B cell (primary cell): ENCODE results near the gene KCNJ6. TPM values are rescaled to one million over a fixed set of nuclear protein-coding genes. Genes with fewer than 3 reads are reported as not detected.

Experiments used
- ATAC-seq: fragments of 200-7000 bp; cut with Tn5 transposase; one replicate; pipeline ENCODE4 v1.10.0; 2021; ENCODE audit warnings: low read depth, mild to moderate bottlenecking, moderate number of reproducible peaks, moderate library complexity
- CTCF ChIA-PET: fragments of 350-600 bp; sonication (Branson Sonifier 250); formaldehyde crosslinking; loops from one replicate; lab custom pipeline; 2021; ENCODE audit warnings: antibody characterized with exemption, inconsistent platforms; lab: Charles Lee
- POLR2A ChIA-PET: fragments of 350-600 bp; sonication (Branson Sonifier 250); formaldehyde crosslinking; loops from one replicate; lab custom pipeline; 2021; ENCODE audit warnings: antibody characterized with exemption; lab: Charles Lee
- DNase-seq: peaks from one replicate; pipeline ENCODE4 v3.0.0; 2013
- H2AFZ ChIP-seq: 2 replicates; pipeline ENCODE4 v1.6.1; 2012; ENCODE audit warnings: mild to moderate bottlenecking, low read depth, low read length; ENCODE audit not compliant: insufficient read depth, poor library complexity, severe bottlenecking
- H3K27ac ChIP-seq, 2 donors: 1 replicate in 1 of 2; 2 replicates in 1 of 2; pipeline ENCODE4 v1.5.1; 2012 to 2013; ENCODE audit warnings: low read length in 2 of 2, mild to moderate bottlenecking in 2 of 2, moderate library complexity in 1 of 2
- H3K27me3 ChIP-seq, 4 experiments: fragments of 200-600 bp in 1 of 4; sonication (generic) in 1 of 4; replicated peaks in 1 of 4; 1 replicate in 2 of 4; 2 replicates in 2 of 4; pipeline versions ENCODE4 v1.6.1 to v1.7.0; 2013 to 2016; ENCODE audit warnings: low read length in 3 of 4, mild to moderate bottlenecking in 2 of 4, mixed read lengths in 1 of 4, moderate library complexity in 1 of 4; ENCODE audit not compliant: insufficient read depth in 4 of 4, control insufficient read depth in 3 of 4; ENCODE audit errors: control extremely low read depth in 1 of 4
- H3K36me3 ChIP-seq, 2 experiments: replicated peaks in 1 of 2; 1 replicate in 1 of 2; 2 replicates in 1 of 2; pipeline versions ENCODE4 v1.6.1 to v1.7.1; 2013; ENCODE audit warnings: low read length in 1 of 2; ENCODE audit not compliant: insufficient read depth in 2 of 2, control insufficient read depth in 1 of 2; ENCODE audit errors: control extremely low read depth in 1 of 2, extremely low read depth in 1 of 2
- H3K4me1 ChIP-seq, 2 donors: fragments of 200-600 bp in 1 of 2; sonication (generic) in 1 of 2; 1 replicate in 1 of 2; 2 replicates in 1 of 2; pipeline versions ENCODE4 v1.5.1 to v1.6.1; 2013 to 2017; ENCODE audit warnings: low read length in 2 of 2; ENCODE audit not compliant: control insufficient read depth in 2 of 2, insufficient read depth in 2 of 2
- H3K4me2 ChIP-seq: replicated peaks from 2 replicates; pipeline ENCODE3; 2012; ENCODE audit warnings: mild to moderate bottlenecking, low read depth, low read length; ENCODE audit not compliant: poor library complexity, severe bottlenecking
- H3K4me3 ChIP-seq, 5 experiments: fragments of 200-600 bp in 1 of 5; sonication (generic) in 1 of 5; 1 replicate in 3 of 5; 2 replicates in 2 of 5; pipeline versions ENCODE4 v1.5.1 to v1.7.0; 2011 to 2016; ENCODE audit warnings: low read length in 4 of 5, mild to moderate bottlenecking in 4 of 5, low read depth in 2 of 5, control low read depth in 1 of 5, moderate library complexity in 1 of 5; ENCODE audit not compliant: insufficient read depth in 1 of 5; ENCODE audit errors: control extremely low read depth in 1 of 5, extremely low read depth in 1 of 5
- H3K79me2 ChIP-seq: fragments of 200-600 bp; sonication (generic); one replicate; pipeline ENCODE4 v1.6.0; 2016; ENCODE audit warnings: low read length; ENCODE audit not compliant: control insufficient read depth, insufficient read depth
- H3K9ac ChIP-seq: fragments of 200-600 bp; sonication (generic); 2 replicates; pipeline ENCODE4 v1.6.1; 2017; ENCODE audit warnings: mild to moderate bottlenecking, low read length, moderate library complexity
- H3K9me3 ChIP-seq, 3 donors: one replicate each; pipeline versions ENCODE4 v1.6.1 to v1.7.1; 2013; ENCODE audit warnings: low read length in 2 of 3; ENCODE audit not compliant: control insufficient read depth in 2 of 3, insufficient read depth in 1 of 3; ENCODE audit errors: control extremely low read depth in 1 of 3
- H4K20me1 ChIP-seq: 2 replicates; pipeline ENCODE4 v1.6.0; 2012; ENCODE audit warnings: mild to moderate bottlenecking, low read length; ENCODE audit not compliant: insufficient read depth, control insufficient read depth, poor library complexity, severe bottlenecking
- H3K27ac Mint-ChIP-seq: one replicate; pipeline ENCODE4 v1.8.0; 2021; ENCODE audit warnings: mixed read lengths
- H3K27me3 Mint-ChIP-seq: one replicate; pipeline ENCODE4 v1.8.0; 2021; ENCODE audit warnings: mixed read lengths
- H3K4me1 Mint-ChIP-seq: one replicate; pipeline ENCODE4 v1.8.0; 2021; ENCODE audit warnings: mixed read lengths
- H3K4me3 Mint-ChIP-seq: one replicate; pipeline ENCODE4 v1.8.0; 2021; ENCODE audit warnings: mixed read lengths
- H3K9me3 Mint-ChIP-seq: one replicate; pipeline ENCODE4 v1.8.0; 2022; ENCODE audit warnings: mixed read lengths; ENCODE audit not compliant: insufficient read depth
- EZH2 ChIP-seq: IDR thresholded peaks from 2 replicates; pipeline ENCODE4 v1.6.1; 2012; ENCODE audit warnings: borderline replicate concordance, low read depth, mild to moderate bottlenecking, moderate library complexity, low read length; ENCODE audit not compliant: insufficient read depth, poor library complexity, severe bottlenecking
- WGBS: methylation state at CpG from one replicate; pipeline ENCODE4 v1.1.5; 2013; ENCODE audit warnings: missing lambda C conversion rate; ENCODE audit not compliant: insufficient coverage; 5-methylcytosine and 5-hydroxymethylcytosine counted together
- intact Hi-C: fragments of 100-400 bp; cut with micrococcal nuclease; formaldehyde crosslinking; loops from one replicate; pipeline ENCODE4 v1.10.0; 2022
- polyA plus RNA-seq: library from polyadenylated mRNA; depleted of rRNA; stranded (reverse); fragments of >200 nt; gene quantifications from 2 replicates; pipeline ENCODE4 v1.2.3, GENCODE V29; 2012
- total RNA-seq, 2 donors: library from RNA; stranded (reverse); fragments of 120-200 nt in 1 of 2; gene quantifications; 1 replicate in 1 of 2; 2 replicates in 1 of 2; pipeline versions ENCODE4 v1.2.3 to v1.2.4, GENCODE V29; 2013 to 2022
- TF ChIP-seq, protein P1 (sequence below): fragments of 200-600 bp; IDR thresholded peaks from one replicate; pipeline ENCODE4 v1.8.0; 2022; ENCODE audit warnings: antibody characterized with exemption, mild to moderate bottlenecking

Gene KCNJ6
- total and polyA plus RNA-seq, 2 donors (not counting 1 experiment from before 2014, with no cell fraction given): not detected

DNA sequence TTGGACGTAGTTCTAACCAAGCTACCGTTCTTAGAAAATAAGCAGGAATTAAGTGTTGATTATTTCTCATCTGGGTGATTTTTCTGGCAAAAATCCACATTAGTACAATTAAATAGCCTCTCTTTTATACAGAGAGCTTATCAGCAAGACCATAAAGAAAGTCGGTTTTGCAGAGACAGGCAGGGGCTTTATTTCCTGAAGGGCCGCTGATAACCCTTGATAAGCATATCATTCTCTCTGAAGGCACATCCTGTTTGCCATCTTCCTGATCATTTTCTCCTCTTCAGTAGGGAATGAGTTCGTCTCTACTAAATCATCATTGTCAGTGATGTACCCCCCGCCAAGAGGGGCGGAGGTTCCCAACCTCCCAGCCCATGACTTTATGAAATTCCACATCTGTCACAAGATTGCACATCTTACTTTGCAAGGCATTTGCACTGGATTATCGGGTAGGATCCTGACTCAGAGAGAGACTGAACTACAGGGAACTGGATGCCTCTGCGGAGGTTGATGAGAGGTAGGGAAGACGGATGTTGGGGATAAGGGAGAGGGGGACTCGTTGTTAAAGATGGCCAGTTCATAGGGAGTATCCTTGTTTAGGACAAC, 115.7 kb downstream of the KCNJ6 start:
- Histone ChIP-seq H3K9me3 (no peaks in the 10 kb centered on the region), H3K4me1 (no peaks in the 10 kb centered on the region), H3K4me2 (no peak overlapping the region), H3K9ac (no peak overlapping the region), H3K4me3 (no peak overlapping the region), H3K79me2 (no peaks in the 10 kb centered on the region), H4K20me1 (no peaks in the 10 kb centered on the region), H2AFZ (no peak overlapping the region), H3K27me3 (no peaks in the 10 kb centered on the region), H3K36me3 (no peaks in the 10 kb centered on the region), H3K27ac (no peak overlapping the region)
- intact Hi-C loops: no loop called here
- DNase-seq: no peak
- WGBS: 80% methylated on average over 6 of the region's 11 CpGs
- Mint-ChIP-seq H3K4me3 (no peak overlapping the region), H3K9me3 (no peaks in the 10 kb centered on the region), H3K4me1 (no peaks in the 10 kb centered on the region), H3K27ac (no peak overlapping the region), H3K27me3 (peaks cover 4% of the 10 kb centered on the region)
- no peak for ATAC-seq
- CTCF ChIA-PET: no interaction called here
- no peak for TF ChIP-seq EZH2
- TF ChIP-seq, protein P1, sequence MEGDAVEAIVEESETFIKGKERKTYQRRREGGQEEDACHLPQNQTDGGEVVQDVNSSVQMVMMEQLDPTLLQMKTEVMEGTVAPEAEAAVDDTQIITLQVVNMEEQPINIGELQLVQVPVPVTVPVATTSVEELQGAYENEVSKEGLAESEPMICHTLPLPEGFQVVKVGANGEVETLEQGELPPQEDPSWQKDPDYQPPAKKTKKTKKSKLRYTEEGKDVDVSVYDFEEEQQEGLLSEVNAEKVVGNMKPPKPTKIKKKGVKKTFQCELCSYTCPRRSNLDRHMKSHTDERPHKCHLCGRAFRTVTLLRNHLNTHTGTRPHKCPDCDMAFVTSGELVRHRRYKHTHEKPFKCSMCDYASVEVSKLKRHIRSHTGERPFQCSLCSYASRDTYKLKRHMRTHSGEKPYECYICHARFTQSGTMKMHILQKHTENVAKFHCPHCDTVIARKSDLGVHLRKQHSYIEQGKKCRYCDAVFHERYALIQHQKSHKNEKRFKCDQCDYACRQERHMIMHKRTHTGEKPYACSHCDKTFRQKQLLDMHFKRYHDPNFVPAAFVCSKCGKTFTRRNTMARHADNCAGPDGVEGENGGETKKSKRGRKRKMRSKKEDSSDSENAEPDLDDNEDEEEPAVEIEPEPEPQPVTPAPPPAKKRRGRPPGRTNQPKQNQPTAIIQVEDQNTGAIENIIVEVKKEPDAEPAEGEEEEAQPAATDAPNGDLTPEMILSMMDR: no peak
- POLR2A ChIA-PET: no interaction called here

DNA sequence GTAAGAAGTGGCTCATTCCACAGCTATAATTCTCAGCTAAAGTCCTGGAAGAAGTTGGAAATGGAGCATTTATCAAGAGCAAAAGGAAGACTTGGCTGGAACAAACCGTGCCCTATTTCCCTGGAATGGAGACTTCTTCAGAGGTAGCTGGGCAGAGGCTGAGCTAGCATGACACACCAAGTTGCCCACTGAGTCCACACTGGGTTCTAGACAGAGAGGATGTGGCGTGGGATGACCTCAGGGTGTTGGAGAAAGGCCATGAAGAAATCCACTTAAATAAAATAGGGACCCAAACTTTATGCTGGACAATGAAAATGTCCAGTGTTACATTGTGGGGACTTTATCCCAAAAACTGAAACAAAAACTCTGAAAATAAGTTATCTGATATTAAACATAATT, 116.2 kb downstream of the KCNJ6 start:
- DNase-seq (no peak), ATAC-seq (no peak)
- Histone ChIP-seq H2AFZ (no peak overlapping the region), H3K79me2 (no peaks in the 10 kb centered on the region), H4K20me1 (no peaks in the 10 kb centered on the region), H3K36me3 (no peaks in the 10 kb centered on the region), H3K4me3 (no peak overlapping the region), H3K4me1 (no peaks in the 10 kb centered on the region), H3K9me3 (no peaks in the 10 kb centered on the region), H3K4me2 (no peak overlapping the region), H3K27me3 (no peaks in the 10 kb centered on the region), H3K9ac (no peak overlapping the region), H3K27ac (no peak overlapping the region)
- ChIA-PET CTCF (no interaction called here), POLR2A (no interaction called here)
- no peak overlapping the region for H3K27ac Mint-ChIP-seq
- no peak overlapping the region for H3K4me3 Mint-ChIP-seq
- no peak for TF ChIP-seq EZH2
- TF ChIP-seq, protein P1: no peak
- no peaks in the 10 kb centered on the region for H3K4me1 Mint-ChIP-seq
- intact Hi-C loops: no loop called here
- no peaks in the 10 kb centered on the region for H3K9me3 Mint-ChIP-seq
- WGBS: 44% methylated on average over 1 of the region's 2 CpGs
- H3K27me3 Mint-ChIP-seq: peaks cover 4% of the 10 kb centered on the region
